ENCODE results near the gene MAN1A1.

Gene MAN1A1

GRCh38 chr6:119184008-119184648 is 165.4 kb downstream of the MAN1A1 start:
- Histone ChIP-seq H3K4me3 (ENCODE audit: low read depth in 1 of 2, low read length in 2 of 2) (no peak overlapping the region), H3K36me3 (ENCODE audit: control insufficient read depth in 1 of 2, insufficient read depth in 2 of 2, low read length in 2 of 2) (peaks cover 31 to 43% of the 10 kb centered on the region in 2 donors), H3K4me1 (ENCODE audit: control insufficient read depth in 1 of 2, insufficient read depth in 2 of 2, low read length in 2 of 2) (no peaks in the 10 kb centered on the region), H3K27ac (ENCODE audit: low read length) (no peak overlapping the region), H3K9me3 (ENCODE audit: control insufficient read depth in 1 of 2, low read length in 2 of 2) (no peaks in the 10 kb centered on the region), H3K27me3 (ENCODE audit: low read depth, low read length) (no peaks in the 10 kb centered on the region)

GRCh38 chr6:119183457-119183856 is 166.1 kb downstream of the MAN1A1 start:
- no peaks in the 10 kb centered on the region for H3K4me1 ChIP-seq (ENCODE audit: control insufficient read depth in 1 of 2, insufficient read depth in 2 of 2, low read length in 2 of 2)
- no peaks in the 10 kb centered on the region for H3K9me3 ChIP-seq (ENCODE audit: control insufficient read depth in 1 of 2, low read length in 2 of 2)
- no peak overlapping the region for H3K4me3 ChIP-seq (ENCODE audit: low read depth in 1 of 2, low read length in 2 of 2)
- H3K27me3 ChIP-seq (ENCODE audit: low read depth, low read length) = no peaks in the 10 kb centered on the region
- peaks cover 29 to 41% of the 10 kb centered on the region in 2 donors for H3K36me3 ChIP-seq (ENCODE audit: control insufficient read depth in 1 of 2, insufficient read depth in 2 of 2, low read length in 2 of 2)
- H3K27ac ChIP-seq (ENCODE audit: low read length) = no peak overlapping the region

- Histone ChIP-seq H3K4me1 (ENCODE audit: control insufficient read depth in 1 of 2, insufficient read depth in 2 of 2, low read length in 2 of 2) (no peaks in the 10 kb centered on the region), H3K9me3 (ENCODE audit: control insufficient read depth in 1 of 2, low read length in 2 of 2) (no peaks in the 10 kb centered on the region), H3K27me3 (ENCODE audit: low read depth, low read length) (no peaks in the 10 kb centered on the region), H3K4me3 (ENCODE audit: low read depth in 1 of 2, low read length in 2 of 2) (no peak overlapping the region), H3K36me3 (ENCODE audit: control insufficient read depth in 1 of 2, insufficient read depth in 2 of 2, low read length in 2 of 2) (peaks cover 23 to 35% of the 10 kb centered on the region in 2 donors), H3K27ac (ENCODE audit: low read length) (no peak overlapping the region)
These were observed 166.7 kb downstream of the MAN1A1 start for GRCh38 chr6:119182875-119183274.

DNA sequence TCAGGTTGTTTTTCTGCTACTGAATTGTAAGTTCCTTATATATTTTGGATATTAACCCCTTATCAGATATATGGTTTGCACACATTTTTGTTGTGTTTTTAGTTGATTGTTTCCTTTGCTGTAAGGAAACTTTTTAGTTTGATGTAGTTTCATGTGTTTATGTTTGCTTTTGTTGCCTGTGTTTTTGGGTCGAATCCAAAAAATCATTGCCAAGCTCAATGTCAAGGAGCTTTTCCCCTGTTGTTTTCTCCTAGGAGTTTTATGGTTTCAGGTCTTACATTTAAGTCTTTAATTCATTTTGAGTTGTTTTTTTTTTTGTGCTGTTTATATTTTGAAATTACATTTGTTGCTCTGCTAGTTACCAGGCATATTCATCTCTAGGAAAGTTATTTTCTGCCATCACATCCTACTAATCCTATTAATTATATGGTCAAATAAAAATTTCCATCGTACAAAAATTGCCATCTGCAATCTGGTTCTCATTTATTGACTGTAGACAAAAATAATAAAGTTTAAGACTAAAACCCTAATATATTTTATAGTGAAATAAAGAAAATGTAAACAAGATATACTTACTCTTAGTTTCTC is 167.3 kb downstream of the MAN1A1 start:
- no peak overlapping the region for H3K27ac ChIP-seq (ENCODE audit: low read length)
- no peaks in the 10 kb centered on the region for H3K27me3 ChIP-seq (ENCODE audit: low read depth, low read length)
- H3K4me3 ChIP-seq (ENCODE audit: low read depth in 1 of 2, low read length in 2 of 2) = no peak overlapping the region
- H3K9me3 ChIP-seq (ENCODE audit: control insufficient read depth in 1 of 2, low read length in 2 of 2) = no peaks in the 10 kb centered on the region
- H3K4me1 ChIP-seq (ENCODE audit: control insufficient read depth in 1 of 2, insufficient read depth in 2 of 2, low read length in 2 of 2) = no peaks in the 10 kb centered on the region
- peaks cover 23 to 32% of the 10 kb centered on the region in 2 donors for H3K36me3 ChIP-seq (ENCODE audit: control insufficient read depth in 1 of 2, insufficient read depth in 2 of 2, low read length in 2 of 2)

DNA sequence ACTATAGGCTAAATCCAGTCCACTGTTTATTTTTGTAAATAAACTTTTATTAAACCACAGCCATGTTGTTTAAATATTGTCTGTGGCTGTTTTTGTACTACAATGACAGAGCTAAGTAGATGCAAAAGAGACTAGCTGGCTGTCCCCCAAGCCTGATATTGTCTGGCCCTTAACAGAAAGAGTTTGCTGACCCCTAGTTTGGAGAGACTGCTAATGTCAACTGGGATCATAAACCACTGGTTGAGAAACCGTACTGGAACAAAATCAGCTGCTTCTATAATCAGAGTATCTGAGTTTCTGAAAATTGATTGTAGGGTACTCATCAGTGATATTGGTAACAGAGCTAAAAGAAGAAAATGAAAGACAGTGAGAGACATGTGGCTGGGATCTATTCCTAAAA is 168.5 kb downstream of the MAN1A1 start:
- no peak overlapping the region for H3K27ac ChIP-seq (ENCODE audit: low read length)

GRCh38 chr6:119179842-119180241 is 169.7 kb downstream of the MAN1A1 start:
- no peak overlapping the region for H3K4me3 ChIP-seq (ENCODE audit: low read depth in 1 of 2, low read length in 2 of 2)
- no peak overlapping the region for H3K27ac ChIP-seq (ENCODE audit: low read length)
- H3K27me3 ChIP-seq (ENCODE audit: low read depth, low read length) = no peaks in the 10 kb centered on the region
- peaks cover 15 to 23% of the 10 kb centered on the region in 2 donors for H3K36me3 ChIP-seq (ENCODE audit: control insufficient read depth in 1 of 2, insufficient read depth in 2 of 2, low read length in 2 of 2)
- no peaks in the 10 kb centered on the region for H3K4me1 ChIP-seq (ENCODE audit: control insufficient read depth in 1 of 2, insufficient read depth in 2 of 2, low read length in 2 of 2)
- no peaks in the 10 kb centered on the region for H3K9me3 ChIP-seq (ENCODE audit: control insufficient read depth in 1 of 2, low read length in 2 of 2)

More for the DNA sequence above, 168.5 kb downstream of the MAN1A1 start:
- H3K27me3 ChIP-seq (ENCODE audit: low read depth, low read length) = no peaks in the 10 kb centered on the region
- no peaks in the 10 kb centered on the region for H3K4me1 ChIP-seq (ENCODE audit: control insufficient read depth in 1 of 2, insufficient read depth in 2 of 2, low read length in 2 of 2)
- H3K36me3 ChIP-seq (ENCODE audit: control insufficient read depth in 1 of 2, insufficient read depth in 2 of 2, low read length in 2 of 2) = peaks cover 22 to 23% of the 10 kb centered on the region in 2 donors
- no peak overlapping the region for H3K4me3 ChIP-seq (ENCODE audit: low read depth in 1 of 2, low read length in 2 of 2)
- H3K9me3 ChIP-seq (ENCODE audit: control insufficient read depth in 1 of 2, low read length in 2 of 2) = no peaks in the 10 kb centered on the region

DNA sequence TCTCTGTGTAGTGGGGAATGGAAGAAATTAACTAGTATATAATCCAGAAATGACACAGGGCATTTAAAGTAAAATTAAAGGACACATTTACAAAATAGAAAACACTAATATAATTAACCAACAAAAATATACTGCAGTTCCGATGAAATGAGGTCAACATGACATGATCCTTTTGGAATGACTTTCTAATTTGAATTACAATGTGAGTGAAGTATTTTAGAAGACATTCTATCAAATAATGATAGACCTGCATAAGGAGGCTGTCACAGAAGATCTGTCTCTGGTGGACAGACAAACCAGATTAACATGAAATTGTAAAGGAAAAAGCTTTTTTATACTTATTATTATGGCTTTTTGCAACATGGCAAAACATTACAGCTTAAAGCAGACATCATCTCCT is 170.5 kb downstream of the MAN1A1 start:
- no peak overlapping the region for H3K27ac ChIP-seq (ENCODE audit: low read length)
- H3K27me3 ChIP-seq (ENCODE audit: low read depth, low read length) = no peaks in the 10 kb centered on the region
- no peak overlapping the region for H3K4me3 ChIP-seq (ENCODE audit: low read depth in 1 of 2, low read length in 2 of 2)
- H3K9me3 ChIP-seq (ENCODE audit: control insufficient read depth in 1 of 2, low read length in 2 of 2) = no peaks in the 10 kb centered on the region
- H3K36me3 ChIP-seq (ENCODE audit: control insufficient read depth in 1 of 2, insufficient read depth in 2 of 2, low read length in 2 of 2) = peaks cover 10 to 16% of the 10 kb centered on the region in 2 donors
- H3K4me1 ChIP-seq (ENCODE audit: control insufficient read depth in 1 of 2, insufficient read depth in 2 of 2, low read length in 2 of 2) = peaks cover 0 to 2% of the 10 kb centered on the region in 2 donors

DNA sequence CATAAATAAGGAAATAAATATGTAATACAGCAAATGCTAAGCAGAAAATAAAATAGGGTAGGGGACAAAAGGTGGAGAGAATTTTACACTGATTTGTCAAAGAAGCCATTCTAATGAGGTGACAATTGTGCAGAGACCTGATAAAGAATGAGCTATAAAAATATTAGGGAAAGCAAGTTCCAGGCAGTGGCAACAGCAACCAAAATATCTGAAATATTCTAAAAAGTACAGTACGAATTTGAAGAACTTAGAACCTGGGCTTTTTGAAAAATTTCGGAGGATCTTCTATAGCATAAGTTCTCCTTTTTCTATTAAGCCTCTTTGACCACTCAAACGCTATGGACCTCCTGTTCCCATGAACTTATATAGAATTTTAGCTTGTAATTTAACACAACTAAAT is 173.1 kb downstream of the MAN1A1 start:
- no peaks in the 10 kb centered on the region for H3K27me3 ChIP-seq (ENCODE audit: low read depth, low read length)
- peaks cover 7 to 15% of the 10 kb centered on the region in 2 donors for H3K36me3 ChIP-seq (ENCODE audit: control insufficient read depth in 1 of 2, insufficient read depth in 2 of 2, low read length in 2 of 2)
- peaks cover 0 to 11% of the 10 kb centered on the region in 2 donors for H3K4me1 ChIP-seq (ENCODE audit: control insufficient read depth in 1 of 2, insufficient read depth in 2 of 2, low read length in 2 of 2)
- no peaks in the 10 kb centered on the region for H3K9me3 ChIP-seq (ENCODE audit: control insufficient read depth in 1 of 2, low read length in 2 of 2)
- H3K4me3 ChIP-seq (ENCODE audit: low read depth in 1 of 2, low read length in 2 of 2) = no peak overlapping the region
- no peak overlapping the region for H3K27ac ChIP-seq (ENCODE audit: low read length)

- H3K9me3 ChIP-seq (ENCODE audit: control insufficient read depth in 1 of 2, low read length in 2 of 2) = no peaks in the 10 kb centered on the region
- no peaks in the 10 kb centered on the region for H3K27me3 ChIP-seq (ENCODE audit: low read depth, low read length)
- H3K27ac ChIP-seq (ENCODE audit: low read length) = no peak overlapping the region
- H3K4me1 ChIP-seq (ENCODE audit: control insufficient read depth in 1 of 2, insufficient read depth in 2 of 2, low read length in 2 of 2) = peaks cover 0 to 11% of the 10 kb centered on the region in 2 donors
- peaks cover 6 to 14% of the 10 kb centered on the region in 2 donors for H3K36me3 ChIP-seq (ENCODE audit: control insufficient read depth in 1 of 2, insufficient read depth in 2 of 2, low read length in 2 of 2)
- no peak overlapping the region for H3K4me3 ChIP-seq (ENCODE audit: low read depth in 1 of 2, low read length in 2 of 2)
These were observed 174.4 kb downstream of the MAN1A1 start for GRCh38 chr6:119174879-119175817.

GRCh38 chr6:119174085-119174445 is 175.5 kb downstream of the MAN1A1 start:
- Histone ChIP-seq H3K27me3 (ENCODE audit: low read depth, low read length) (no peaks in the 10 kb centered on the region), H3K9me3 (ENCODE audit: control insufficient read depth in 1 of 2, low read length in 2 of 2) (no peaks in the 10 kb centered on the region), H3K4me3 (ENCODE audit: low read depth in 1 of 2, low read length in 2 of 2) (no peak overlapping the region), H3K4me1 (ENCODE audit: control insufficient read depth in 1 of 2, insufficient read depth in 2 of 2, low read length in 2 of 2) (peaks cover 0 to 11% of the 10 kb centered on the region in 2 donors), H3K27ac (ENCODE audit: low read length) (no peak overlapping the region), H3K36me3 (ENCODE audit: control insufficient read depth in 1 of 2, insufficient read depth in 2 of 2, low read length in 2 of 2) (peaks cover 0 to 3% of the 10 kb centered on the region in 2 donors)
